ENCODE results near the gene PACS1. TPM values are rescaled to one million over a fixed set of nuclear protein-coding genes. Genes with fewer than 3 reads are reported as not detected.

The PACS1 gene
- total RNA-seq, 1 donor from 2014 or later, result 28.2 TPM

GRCh38 chr11:66291706-66292542, 221.9 kb downstream of the PACS1 start, which contains the start of gene TMEM151A:
TSS of gene TMEM151A (plus strand) at chr11:66291894. CDS start at chr11:66292014, 120 bp downstream.
- DNase-seq, result no peak

- no peak for DNase-seq
These were observed 222.7 kb downstream of the PACS1 start for GRCh38 chr11:66292543-66293332.

- DNase-seq, result no peak
These were observed 223.3 kb downstream of the PACS1 start for GRCh38 chr11:66293352-66293751.

- no peak for DNase-seq
These were observed 223.9 kb downstream of the PACS1 start for GRCh38 chr11:66293777-66294625.

Other genes with a start within 250 kb of the PACS1 start
- gene SNX32, start 236.3 kb upstream of the PACS1 start, total RNA-seq, result 0.17 and 0.33 TPM in 2 replicates
- gene CFL1, start 212.1 kb upstream of the PACS1 start, total RNA-seq, result 1,118 and 1,698 TPM in 2 replicates
- 48.2 and 49.7 TPM in 2 replicates for gene MUS81, start 209.8 kb upstream of the PACS1 start, total RNA-seq
- 16.8 and 22.1 TPM in 2 replicates for gene EFEMP2, start 197.5 kb upstream of the PACS1 start, total RNA-seq
- gene CTSW, start 190.4 kb upstream of the PACS1 start, total RNA-seq, result not detected in 2 replicates
- 161 and 189 TPM in 2 replicates for gene FIBP, start 181.8 kb upstream of the PACS1 start, total RNA-seq
- 69.3 and 163 TPM in 2 replicates for gene CCDC85B, start 179.6 kb upstream of the PACS1 start, total RNA-seq
- gene FOSL1, start 169.9 kb upstream of the PACS1 start, total RNA-seq, result 3.6 and 4.9 TPM in 2 replicates
- gene C11orf68, start 151.2 kb upstream of the PACS1 start, total RNA-seq, result 17.0 and 20.0 TPM in 2 replicates
- gene DRAP1, start 150.8 kb upstream of the PACS1 start, total RNA-seq, result 64.9 and 93.9 TPM in 2 replicates
- not detected in 2 replicates for gene TSGA10IP, start 124.8 kb upstream of the PACS1 start, total RNA-seq
- gene SART1, start 108.5 kb upstream of the PACS1 start, total RNA-seq, result 27.1 and 48.7 TPM in 2 replicates
- 32.2 and 35.8 TPM in 2 replicates for gene EIF1AD, start 68.1 kb upstream of the PACS1 start, total RNA-seq
- 18.2 and 23.2 TPM in 2 replicates for gene BANF1, start 67.8 kb upstream of the PACS1 start, total RNA-seq
- 0.17 and 0.60 TPM in 2 replicates for gene CST6, start 58.3 kb upstream of the PACS1 start, total RNA-seq
- gene CATSPER1, start 43.8 kb upstream of the PACS1 start, total RNA-seq, result 0.34 TPM in 1 of 2 replicates, not detected in the other
- gene GAL3ST3, start 21.1 kb upstream of the PACS1 start, total RNA-seq, result 0.60 and 1.4 TPM in 2 replicates
- gene SF3B2, start 17.9 kb upstream of the PACS1 start, total RNA-seq, result 116 and 141 TPM in 2 replicates
- 18.0 and 18.5 TPM in 2 replicates for gene KLC2, start 187.4 kb downstream of the PACS1 start, total RNA-seq
- gene RAB1B, start 198.4 kb downstream of the PACS1 start, total RNA-seq, result 77.8 and 196 TPM in 2 replicates
- gene CNIH2, start 207.9 kb downstream of the PACS1 start, total RNA-seq, result not detected in 2 replicates
- gene YIF1A, start 218.9 kb downstream of the PACS1 start, total RNA-seq, result 111 and 159 TPM in 2 replicates
- gene TMEM151A, start 221.6 kb downstream of the PACS1 start, total RNA-seq, result not detected in 2 replicates
- 0.23 and 0.68 TPM in 2 replicates for gene CD248, start 246.8 kb downstream of the PACS1 start, total RNA-seq

Data from dermis blood vessel endothelial cell (primary cell).